ENCODE data around the gene CAMTA1.

The CAMTA1 gene

DNA sequence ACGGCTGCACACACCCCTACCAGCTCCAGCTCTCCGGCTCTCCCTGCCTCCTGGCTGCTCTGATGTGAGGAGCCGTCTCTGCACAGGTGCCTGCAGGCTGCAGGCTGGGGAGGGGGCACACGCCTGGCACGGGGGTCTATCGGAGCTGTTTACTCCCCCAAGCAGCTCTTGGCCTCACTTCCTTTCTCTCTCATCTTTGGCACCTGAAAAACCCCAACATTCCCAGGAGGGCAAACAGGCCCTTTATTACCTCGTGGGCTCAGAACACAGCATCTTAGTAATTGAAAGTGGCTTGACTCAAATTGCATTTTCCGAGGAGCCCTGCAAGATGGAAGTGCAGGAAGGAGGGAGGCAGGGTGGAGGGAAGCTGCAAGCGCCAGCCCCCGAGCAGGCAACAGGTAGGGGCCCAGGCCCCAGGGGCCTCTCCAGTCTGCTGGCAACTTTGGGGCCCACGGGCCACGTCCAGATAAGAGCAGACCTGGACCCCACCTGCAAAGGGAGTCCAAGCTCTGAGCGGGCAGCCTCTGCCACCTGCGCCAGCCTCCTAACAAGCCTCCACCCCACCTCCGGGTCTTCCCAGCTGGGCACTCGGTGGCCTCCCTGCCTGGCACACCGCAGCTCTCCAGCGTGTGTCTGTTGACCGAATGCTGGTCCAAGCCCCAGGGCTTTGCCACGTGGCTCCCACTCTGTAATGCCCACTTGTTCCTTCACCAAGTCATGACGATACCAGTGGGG lies 722.2 kb downstream of the CAMTA1 start:
- no peak overlapping the region for H3K27ac ChIP-seq
- H3K4me3 ChIP-seq, result no peak overlapping the region

DNA sequence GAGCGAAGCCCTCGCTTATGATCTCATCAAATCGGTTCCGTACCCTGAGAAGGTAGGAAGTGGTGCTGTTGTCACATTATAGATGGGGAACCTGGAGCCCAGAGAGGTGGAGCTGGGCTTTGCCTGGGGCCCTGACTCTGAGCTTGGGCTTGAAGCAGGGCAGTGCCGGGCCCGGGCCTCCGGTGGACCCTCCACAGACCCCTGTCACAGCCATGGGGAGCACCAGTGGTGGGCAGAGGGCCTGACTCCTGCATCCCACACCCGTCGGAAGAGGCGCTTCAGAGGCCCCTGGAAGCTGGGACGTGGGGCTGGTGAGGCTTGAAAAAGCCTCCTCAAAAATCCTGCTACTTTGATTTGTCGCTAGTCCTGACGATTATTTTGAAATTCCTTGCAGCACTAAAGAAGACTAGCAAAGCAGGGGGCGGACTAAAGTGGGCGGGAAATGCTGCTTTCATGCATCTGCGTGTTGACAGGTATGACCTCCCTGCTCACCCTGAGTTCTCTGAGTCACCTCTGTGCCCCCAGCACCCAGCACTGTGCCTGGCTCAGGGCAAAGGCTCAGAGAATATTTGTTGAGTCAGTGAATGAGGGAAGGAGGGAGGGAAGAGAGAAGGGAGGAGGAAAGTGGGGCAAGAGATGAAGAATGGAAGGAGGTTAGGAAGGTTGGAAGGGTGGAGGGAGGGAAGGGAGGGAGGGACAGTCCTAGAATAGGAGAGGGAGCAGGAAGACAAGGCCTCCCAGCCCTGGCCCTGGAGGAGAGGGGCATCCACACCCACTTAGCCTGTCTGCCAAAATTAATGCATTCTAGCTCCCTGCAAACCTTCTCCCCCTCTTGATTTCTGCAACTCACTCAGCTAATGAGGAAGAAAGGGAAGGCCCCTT lies 723.0 kb downstream of the CAMTA1 start:
- Histone ChIP-seq H3K27ac (no peak overlapping the region), H3K4me3 (no peak overlapping the region)

DNA sequence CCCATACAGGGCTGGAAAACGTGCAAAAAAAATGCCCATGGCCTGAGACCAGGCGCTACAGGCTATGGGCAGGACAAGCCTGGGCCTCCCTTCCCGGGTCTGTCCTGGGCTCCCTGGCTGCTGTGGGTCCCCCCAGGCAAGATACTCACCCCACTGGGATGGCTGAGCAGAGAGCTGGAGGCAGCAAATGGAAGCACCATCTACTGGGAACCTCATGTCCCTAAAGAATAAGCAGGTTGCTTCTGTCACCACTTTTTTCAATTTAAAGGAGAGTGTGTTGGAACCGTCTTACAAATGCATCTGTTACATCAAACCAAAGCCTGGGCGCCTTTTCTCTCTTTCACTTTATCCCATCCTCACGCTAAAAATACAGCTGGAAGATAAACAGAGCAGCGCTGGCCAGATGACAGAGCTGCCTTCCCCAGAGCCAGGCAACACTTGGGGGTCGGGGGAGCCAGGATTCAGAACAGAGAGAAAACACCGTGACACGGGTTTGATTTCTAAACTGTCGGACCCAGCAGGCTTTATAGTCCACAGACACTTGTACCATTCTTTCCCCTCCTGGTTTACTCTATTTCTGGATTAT lies 723.8 kb downstream of the CAMTA1 start:
- Histone ChIP-seq H3K4me3 (no peak overlapping the region), H3K27ac (no peak overlapping the region)

DNA sequence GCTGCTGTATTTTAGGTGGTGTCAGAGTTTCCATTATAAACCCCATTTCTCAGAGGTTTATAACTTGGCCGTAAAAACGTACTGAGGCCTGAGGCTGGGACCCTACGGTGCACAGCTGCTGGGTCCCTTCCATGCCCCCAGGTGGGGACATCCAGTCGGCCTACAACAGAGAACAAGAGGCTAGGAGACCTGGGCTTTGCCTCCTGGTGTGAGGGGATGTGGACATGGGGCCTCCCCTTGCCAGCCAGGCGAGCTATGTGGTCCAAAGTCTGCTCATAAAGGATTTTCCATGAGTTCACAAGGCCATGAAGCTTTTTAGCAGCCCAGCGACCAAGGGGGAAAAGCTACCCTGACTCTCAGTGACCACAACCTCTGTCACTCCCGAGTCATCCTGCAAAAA lies 724.3 kb downstream of the CAMTA1 start:
- H3K4me3 ChIP-seq, result no peak overlapping the region
- no peak overlapping the region for H3K27ac ChIP-seq

DNA sequence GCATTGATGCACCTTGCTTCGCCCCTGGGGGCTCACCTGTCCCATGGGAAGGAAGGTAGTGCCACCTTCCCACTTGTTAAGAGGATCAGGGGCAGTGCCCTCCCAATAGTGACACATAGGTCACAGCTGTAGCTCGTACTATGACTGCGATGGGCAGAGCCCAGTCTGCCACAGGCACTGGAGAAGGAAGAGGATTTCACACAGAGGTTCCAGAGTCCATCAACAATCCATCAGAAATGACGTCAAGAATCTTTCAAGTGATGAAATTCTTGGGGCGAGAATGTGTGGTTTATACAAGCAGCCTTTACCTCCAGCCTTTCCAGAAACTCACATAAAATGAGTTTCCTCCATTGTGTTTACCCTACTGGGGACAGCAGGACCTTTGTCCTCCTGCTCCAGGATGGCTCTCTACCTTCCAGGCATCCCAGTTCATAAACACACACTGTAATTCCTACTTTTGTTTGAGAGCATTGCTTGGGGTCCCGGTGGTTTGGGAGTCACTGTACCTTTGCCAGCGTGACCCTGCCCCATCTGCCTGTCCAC lies 725.2 kb downstream of the CAMTA1 start:
- Histone ChIP-seq H3K27ac (no peak overlapping the region), H3K4me3 (no peak overlapping the region)

DNA sequence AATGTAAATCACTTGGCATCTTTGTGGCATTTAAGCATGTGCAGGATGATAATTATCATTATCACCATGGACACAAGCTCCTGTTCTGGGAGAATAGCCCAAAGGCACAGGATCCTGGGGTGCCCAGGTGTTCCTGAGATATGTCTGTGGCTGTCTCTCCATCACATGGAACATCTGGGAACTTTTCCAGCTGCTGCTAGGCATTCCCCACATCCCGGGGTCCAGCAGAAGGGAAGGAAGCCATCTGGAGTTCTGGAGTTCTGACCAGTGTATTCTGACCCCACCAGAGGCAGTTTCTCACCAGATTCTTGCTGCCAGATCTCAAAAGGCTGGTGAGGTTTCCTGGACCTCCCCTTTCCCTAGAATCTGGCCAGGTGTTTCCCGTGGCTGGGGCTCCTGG lies 726.1 kb downstream of the CAMTA1 start:
- Histone ChIP-seq H3K27ac (no peak overlapping the region), H3K4me3 (no peak overlapping the region)

DNA sequence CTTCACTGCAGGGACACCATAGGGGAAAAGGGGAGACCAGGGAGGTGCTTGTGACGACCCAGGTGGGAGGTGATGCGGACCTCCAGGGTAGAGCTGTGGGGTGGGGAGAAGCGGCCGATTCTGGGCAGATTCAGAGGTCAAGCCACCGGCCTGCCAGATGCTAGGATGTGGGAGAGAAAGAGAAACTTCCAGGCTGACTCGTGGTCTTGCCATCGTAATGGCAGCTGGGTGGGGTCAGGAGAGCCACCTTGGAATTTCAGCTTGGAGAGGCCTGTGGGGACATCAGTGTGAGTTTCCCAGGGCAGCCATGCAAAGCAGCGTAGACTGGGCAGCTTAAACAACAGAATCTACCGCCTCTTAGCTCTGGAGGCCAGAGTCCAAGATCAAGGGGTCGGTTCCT lies 727.8 kb downstream of the CAMTA1 start:
- H3K27ac ChIP-seq, result no peak overlapping the region
- no peak overlapping the region for H3K4me3 ChIP-seq

DNA sequence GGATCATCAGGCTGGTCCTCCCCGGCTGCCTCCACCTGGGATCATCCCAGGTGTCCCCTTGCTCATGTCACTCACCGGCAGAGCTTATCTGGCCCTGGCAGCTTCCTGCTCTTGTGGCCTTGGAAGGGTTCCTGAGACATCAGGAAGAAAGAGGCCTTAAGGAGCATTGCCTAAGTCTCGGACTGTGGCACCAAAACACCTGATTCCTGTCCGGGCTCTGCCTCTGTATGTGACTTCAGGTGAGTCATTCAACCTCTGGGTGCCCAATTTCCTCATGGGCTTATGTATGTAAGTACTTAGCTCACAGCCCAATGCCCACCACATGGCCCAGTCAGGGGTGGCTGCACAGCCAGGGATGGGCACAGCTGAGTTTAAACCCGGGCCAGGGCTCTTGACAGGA lies 729.9 kb downstream of the CAMTA1 start:
- Histone ChIP-seq H3K4me3 (no peak overlapping the region), H3K27ac (no peak overlapping the region)

DNA sequence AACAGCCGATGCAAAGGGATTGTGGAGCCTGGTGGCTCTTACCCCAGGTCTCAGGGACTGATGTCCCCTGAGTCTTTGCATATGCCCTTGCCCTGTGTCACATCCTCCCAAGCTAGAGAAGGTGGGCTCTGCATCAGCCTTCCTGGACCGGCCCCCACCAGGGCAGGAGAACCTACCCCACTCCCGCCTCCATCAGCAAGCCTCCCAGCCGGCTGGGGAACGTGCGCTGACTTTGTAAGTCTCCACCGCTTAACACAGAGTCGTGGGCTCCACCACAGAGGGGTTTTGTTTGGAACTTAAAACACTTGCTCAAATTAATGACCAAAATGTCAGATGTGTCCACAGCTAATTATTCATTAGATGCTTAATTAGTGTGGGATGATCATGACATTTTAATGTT lies 730.6 kb downstream of the CAMTA1 start:
- Histone ChIP-seq H3K4me3 (no peak overlapping the region), H3K27ac (no peak overlapping the region)

DNA sequence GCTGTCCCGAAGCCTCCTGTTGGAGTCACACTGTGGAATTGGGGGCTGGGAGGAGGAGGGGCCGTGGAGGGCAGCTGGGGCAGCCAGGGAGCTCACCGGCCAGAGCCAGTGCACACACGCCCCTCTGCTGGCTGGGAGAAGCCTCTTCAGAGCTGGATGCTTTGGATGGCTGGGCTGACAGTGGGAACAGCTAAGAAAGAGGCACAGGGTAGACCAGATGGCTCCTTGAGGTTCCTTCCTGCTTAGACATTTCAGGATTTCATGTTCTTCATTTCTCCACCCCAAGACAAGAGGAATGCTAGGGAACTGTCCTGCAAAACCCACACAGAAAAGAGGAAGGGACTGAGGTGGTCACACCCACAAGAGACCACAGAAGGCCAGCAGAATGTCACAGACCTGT lies 731.1 kb downstream of the CAMTA1 start:
- Histone ChIP-seq H3K27ac (no peak overlapping the region), H3K4me3 (no peak overlapping the region)

DNA sequence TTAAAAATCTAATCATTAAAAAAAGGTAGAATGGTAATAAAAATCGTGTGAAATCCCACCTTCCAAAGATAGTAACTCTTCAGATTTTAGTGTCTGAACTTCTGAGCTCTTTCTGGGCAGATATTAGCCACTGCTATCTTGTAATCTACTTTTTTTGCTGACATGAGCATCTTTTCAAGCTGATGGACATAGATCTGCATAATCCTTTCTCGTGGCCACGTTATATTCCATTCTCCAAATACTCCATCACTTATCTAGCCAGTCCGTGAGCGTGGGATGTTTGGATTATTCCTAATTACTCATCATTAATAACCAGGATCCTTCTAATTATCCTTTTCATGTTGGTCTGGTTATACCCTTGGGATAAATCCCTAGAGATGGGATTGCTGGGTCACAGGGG lies 731.7 kb downstream of the CAMTA1 start:
- H3K4me3 ChIP-seq, result no peak overlapping the region
- no peak overlapping the region for H3K27ac ChIP-seq

DNA sequence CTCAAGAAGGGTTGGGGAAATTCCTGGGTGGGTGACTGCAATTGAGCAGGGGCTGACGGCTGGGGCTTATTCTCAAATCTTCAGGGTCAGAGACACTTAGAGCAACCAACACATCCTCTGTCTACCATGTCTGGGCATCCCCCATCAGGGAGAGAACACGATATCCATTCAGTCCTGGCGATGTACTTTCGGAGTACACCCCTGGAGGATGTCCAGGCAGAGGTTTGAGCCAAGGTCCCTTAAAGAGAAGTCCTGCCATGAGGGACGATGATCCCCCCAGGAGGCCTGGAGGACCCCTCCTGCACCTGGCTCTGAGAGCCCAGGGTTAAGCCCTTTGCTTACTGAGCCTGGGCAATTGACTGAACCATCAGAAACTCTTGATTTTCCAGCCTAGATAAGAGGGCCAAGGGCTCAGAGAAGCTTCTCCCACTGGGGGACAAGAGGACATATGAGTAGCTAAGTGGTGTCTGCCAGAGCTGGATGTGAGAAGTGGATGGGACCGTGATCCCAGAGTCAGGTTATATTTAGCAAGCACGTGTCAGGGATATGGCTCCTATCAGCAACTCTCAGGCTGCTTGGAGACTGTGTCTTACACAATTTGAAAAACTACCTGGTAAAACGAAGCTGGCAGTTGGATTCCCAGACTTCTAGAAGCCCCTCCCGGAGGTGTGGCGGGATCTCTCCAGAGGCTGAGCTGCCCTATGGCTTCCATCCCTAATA lies 732.5 kb downstream of the CAMTA1 start:
- Histone ChIP-seq H3K27ac (no peak overlapping the region), H3K4me3 (no peak overlapping the region)

DNA sequence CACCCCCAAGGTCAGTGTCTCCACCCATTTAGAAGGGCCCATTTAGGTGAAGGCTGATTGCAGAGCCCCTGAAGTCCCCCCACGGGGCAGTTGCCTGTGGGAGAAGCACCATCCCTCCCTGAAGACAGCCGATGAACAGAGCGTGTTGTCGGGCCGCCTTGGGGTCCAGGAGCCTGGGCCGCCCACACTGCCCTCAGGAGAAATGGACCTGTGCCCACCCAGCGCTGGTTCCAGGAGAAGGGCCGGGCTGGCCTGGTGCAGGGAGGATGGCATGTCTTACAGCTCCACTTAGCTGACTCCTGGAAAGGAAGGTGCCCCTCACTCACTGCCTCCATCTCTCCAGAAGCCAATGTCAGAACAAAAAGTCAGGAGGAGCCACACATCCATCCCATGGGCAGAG lies 733.2 kb downstream of the CAMTA1 start:
- no peak overlapping the region for H3K27ac ChIP-seq
- H3K4me3 ChIP-seq, result no peak overlapping the region

DNA sequence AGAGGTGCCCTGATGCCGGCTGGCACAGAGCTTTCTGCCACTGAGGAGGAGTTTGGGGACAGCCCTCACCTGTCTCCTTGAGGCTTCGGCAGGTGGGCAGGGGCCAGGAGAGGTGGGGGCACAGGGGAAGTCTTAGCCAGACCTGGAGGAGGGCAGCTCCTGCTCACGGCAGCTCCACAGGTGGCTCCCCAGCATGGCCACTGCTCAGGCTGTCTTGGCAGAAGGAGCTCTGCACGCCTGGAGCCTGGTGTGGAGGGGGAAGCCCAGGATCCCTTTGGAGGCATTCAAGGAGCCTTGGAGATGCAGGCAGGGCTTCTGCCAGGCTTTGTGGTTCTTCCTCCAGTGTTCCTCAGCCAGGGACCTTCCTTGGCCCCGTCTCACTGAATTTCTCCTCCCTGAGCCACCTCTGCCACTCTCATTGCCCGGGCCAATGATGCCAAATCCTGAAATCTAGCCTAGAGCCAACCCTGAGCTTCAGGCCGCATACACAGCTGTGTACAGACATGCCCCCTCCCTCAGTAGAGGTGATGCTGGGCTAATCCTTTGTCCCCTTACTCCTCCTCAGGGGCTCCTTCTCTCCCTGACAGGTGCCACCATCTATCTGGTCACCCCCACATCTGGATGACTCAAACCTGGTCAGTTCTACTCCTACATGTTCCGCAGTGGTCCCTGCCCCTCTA lies 734.1 kb downstream of the CAMTA1 start:
- Histone ChIP-seq H3K4me3 (no peak overlapping the region), H3K27ac (no peak overlapping the region)

DNA sequence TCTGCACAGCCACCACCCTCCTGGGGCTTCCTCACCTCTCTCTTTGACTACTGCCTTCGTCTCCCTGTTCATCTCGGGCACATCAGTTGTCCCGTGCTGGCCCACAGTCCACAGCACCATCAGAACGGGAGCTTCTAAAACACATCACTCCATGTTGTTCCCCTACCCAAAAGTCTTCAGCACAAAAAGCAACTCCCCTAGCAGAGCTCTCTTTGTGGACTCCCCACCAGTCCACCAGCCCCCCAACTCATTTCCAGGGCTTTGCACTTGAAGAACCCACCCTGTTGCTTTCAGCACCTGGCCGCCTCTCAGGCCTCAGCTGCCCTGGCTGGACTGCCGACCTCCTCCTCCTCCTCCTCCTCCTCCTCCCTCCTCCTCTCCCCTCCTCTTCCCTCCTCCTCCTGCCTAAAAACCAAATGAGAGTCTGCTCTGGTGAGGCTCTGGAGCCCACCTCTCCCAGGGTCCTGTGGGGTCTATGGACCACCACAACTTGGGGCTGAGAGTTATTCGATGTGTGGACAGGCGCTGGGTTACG lies 734.7 kb downstream of the CAMTA1 start:
- Histone ChIP-seq H3K4me3 (no peak overlapping the region), H3K27ac (no peak overlapping the region)

DNA sequence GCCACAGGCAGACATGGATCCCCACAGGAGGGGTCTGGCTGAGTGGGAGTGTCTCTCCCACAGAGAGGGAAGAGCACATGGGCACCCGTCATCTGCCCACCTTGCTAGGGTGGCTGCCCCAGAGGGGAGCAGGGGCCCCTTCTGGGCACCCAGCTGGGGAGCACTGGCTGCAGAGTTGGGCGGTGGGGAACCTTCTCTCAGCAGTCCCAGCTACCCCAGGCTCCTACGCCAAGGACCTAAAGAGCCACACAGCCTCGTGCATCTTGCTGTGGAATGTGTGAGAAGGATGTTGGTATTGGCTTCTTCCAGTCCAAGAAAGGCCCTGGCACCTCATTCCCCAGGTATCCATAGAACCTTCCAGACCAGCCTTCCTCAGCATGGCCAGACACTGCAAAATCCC lies 735.2 kb downstream of the CAMTA1 start:
- Histone ChIP-seq H3K4me3 (no peak overlapping the region), H3K27ac (no peak overlapping the region)

DNA sequence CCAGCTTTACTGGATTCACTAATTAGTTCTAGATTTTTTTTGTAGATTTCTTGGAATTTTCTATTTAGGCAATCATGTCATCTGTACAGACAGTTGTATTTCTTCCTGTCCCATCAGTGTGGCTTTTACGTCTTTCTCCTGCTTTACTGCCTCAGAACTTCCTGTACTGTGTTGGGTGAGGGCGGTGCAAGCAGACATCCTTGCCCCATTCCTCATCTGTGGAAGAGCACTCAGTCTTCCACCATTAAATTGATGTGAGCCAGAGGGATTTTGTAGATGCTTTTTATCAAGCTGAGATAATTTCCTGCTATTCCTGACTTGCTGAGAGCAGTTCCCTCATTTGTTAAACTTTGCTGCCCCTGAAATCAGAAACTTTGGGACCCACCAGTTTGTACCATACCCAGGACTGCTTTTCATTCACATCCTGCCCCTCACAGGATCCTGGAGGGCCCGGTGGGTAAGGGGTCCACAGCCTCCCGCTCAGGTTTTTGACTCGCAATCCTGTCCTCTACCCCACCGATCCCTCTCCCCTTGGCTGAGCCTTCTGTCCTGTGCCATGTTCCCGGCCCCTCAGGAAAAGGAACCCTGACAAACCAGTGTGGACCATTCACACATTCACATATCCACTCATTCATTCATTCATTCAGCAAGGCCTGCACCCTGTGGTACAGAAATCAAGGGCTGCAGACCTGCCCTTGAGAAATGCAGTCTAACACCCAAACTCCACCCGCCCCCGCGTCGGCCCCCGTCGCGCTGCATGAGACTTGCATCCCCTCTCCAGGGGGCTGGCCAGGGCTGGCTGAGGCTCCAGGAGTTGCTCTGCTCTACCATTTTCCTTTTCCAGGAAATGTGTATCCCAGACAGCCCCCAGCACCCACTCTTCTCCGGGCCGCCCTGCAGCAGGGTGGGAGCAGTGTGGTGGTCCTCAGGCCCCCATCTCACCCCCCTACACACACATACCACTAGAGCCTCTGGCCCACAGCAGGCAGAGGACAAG lies 739.4 kb downstream of the CAMTA1 start:
- H3K27ac ChIP-seq, result no peak overlapping the region
- H3K4me3 ChIP-seq, result no peak overlapping the region
